Activated gamma-delta T cell treated with Interleukin-2 at 50 U/mL for 16 hours (primary cell): ENCODE data around the gene HOXB3.

ENCODE experiments used
- DNase-seq: peaks from one replicate; pipeline ENCODE4 v3.0.0-alpha.2; 2020

Gene HOXB3

GRCh38 chr17:48625495-48626244, 35.6 kb upstream of the HOXB3 start:
- no peak for DNase-seq

GRCh38 chr17:48624544-48625494, 34.8 kb upstream of the HOXB3 start:
- no peak for DNase-seq

GRCh38 chr17:48624118-48624517, 34.1 kb upstream of the HOXB3 start:
- DNase-seq: no peak

- DNase-seq: no peak
These were observed 33.5 kb upstream of the HOXB3 start for GRCh38 chr17:48623583-48623982.

GRCh38 chr17:48622857-48623256, 32.8 kb upstream of the HOXB3 start:
- no peak for DNase-seq

GRCh38 chr17:48621410-48622392, 31.7 kb upstream of the HOXB3 start:
- DNase-seq: no peak

GRCh38 chr17:48620461-48621139, 30.6 kb upstream of the HOXB3 start:
- no peak for DNase-seq

GRCh38 chr17:48619826-48620449, 29.9 kb upstream of the HOXB3 start:
- DNase-seq: no peak

- peak; percentile 79 for DNase-seq
These were observed 28.3 kb upstream of the HOXB3 start for GRCh38 chr17:48618256-48618896.

GRCh38 chr17:48617471-48618255, 27.6 kb upstream of the HOXB3 start:
- DNase-seq: no peak

- DNase-seq: no peak
These were observed 26.9 kb upstream of the HOXB3 start for GRCh38 chr17:48616717-48617470.

- DNase-seq: no peak
These were observed 26.1 kb upstream of the HOXB3 start for GRCh38 chr17:48615963-48616716.

- no peak for DNase-seq
These were observed 25.3 kb upstream of the HOXB3 start, which contains the start of gene HOXB8 for GRCh38 chr17:48615047-48615962. Gene HOXB8, minus strand, starts transcription at chr17:48615292. Its CDS starts 588 bp downstream, at chr17:48614704.

GRCh38 chr17:48613862-48614694, 24.0 kb upstream of the HOXB3 start:
- no peak for DNase-seq

GRCh38 chr17:48612854-48613691, 23.0 kb upstream of the HOXB3 start:
- DNase-seq: no peak

GRCh38 chr17:48612456-48612853, 22.4 kb upstream of the HOXB3 start:
- no peak for DNase-seq
